GM12878 (cell line): ENCODE data around the gene DGAT2.

Experiments
- CTCF ChIP-seq, 3 experiments: IDR thresholded peaks in 2 of 3; conservative IDR thresholded peaks in 1 of 3; 2 replicates each; pipeline ENCODE4 v1.5.1; 2011; ENCODE audit warnings: low read depth in 3 of 3, low read length in 3 of 3, mild to moderate bottlenecking in 3 of 3, control low read depth in 2 of 3, moderate library complexity in 2 of 3, inconsistent platforms in 1 of 3, mixed read lengths in 1 of 3; ENCODE audit not compliant: control insufficient read depth in 2 of 3, insufficient read depth in 1 of 3; ENCODE audit errors: extremely low read depth in 1 of 3
- EZH2 ChIP-seq: IDR thresholded peaks from 2 replicates; pipeline ENCODE4 v1.6.1; 2012; ENCODE audit warnings: low read depth, mild to moderate bottlenecking, control low read depth, inconsistent platforms, low read length, borderline replicate concordance; ENCODE audit not compliant: control insufficient read depth
- FOXK2 ChIP-seq: fragments of 450-650 bp; IDR thresholded peaks from 2 replicates; pipeline ENCODE4 v1.6.1; 2017; ENCODE audit warnings: mild to moderate bottlenecking, moderate library complexity
- NRF1 ChIP-seq: conservative IDR thresholded peaks from 2 replicates; pipeline ENCODE4 v1.6.1; 2011; ENCODE audit warnings: mild to moderate bottlenecking, low read depth, low read length, improper control_type of control experiment
- PKNOX1 ChIP-seq: fragments of 450-650 bp; IDR thresholded peaks from 2 replicates; pipeline ENCODE4 v1.6.1; 2016; ENCODE audit warnings: mild to moderate bottlenecking
- POLR2A ChIP-seq: IDR thresholded peaks from 2 replicates; pipeline ENCODE4 v1.6.1; 2011; ENCODE audit warnings: low read depth, mild to moderate bottlenecking, low read length
- RAD21 ChIP-seq: IDR thresholded peaks from 2 replicates; pipeline ENCODE4 v1.6.1; 2011; ENCODE audit warnings: mild to moderate bottlenecking, low read depth, low read length, moderate library complexity; ENCODE audit not compliant: insufficient read depth
- REST ChIP-seq: IDR thresholded peaks from 2 replicates; pipeline ENCODE4 v1.6.1; 2012; ENCODE audit warnings: mild to moderate bottlenecking, low read depth, low read length
- SUZ12 ChIP-seq: fragments of 200-600 bp; sonication (generic); IDR thresholded peaks from one replicate; pipeline ENCODE4 v1.6.1; 2018; ENCODE audit warnings: antibody characterized with exemption, mild to moderate bottlenecking; ENCODE audit not compliant: unreplicated experiment
- TAF1 ChIP-seq: IDR thresholded peaks from 2 replicates; pipeline ENCODE4 v1.6.1; 2011; ENCODE audit warnings: mild to moderate bottlenecking, low read depth, low read length, borderline replicate concordance
- TCF7 ChIP-seq: IDR thresholded peaks from 2 replicates; pipeline ENCODE4 v1.6.1; 2014; ENCODE audit warnings: antibody characterized with exemption, borderline replicate concordance
- ZNF592 ChIP-seq: fragments of 450-650 bp; IDR thresholded peaks from 2 replicates; pipeline ENCODE4 v1.6.1; 2017; ENCODE audit warnings: mild to moderate bottlenecking, moderate library complexity

- TF ChIP-seq POLR2A (no peak), REST (no peak), EZH2 (no peak), CTCF (IDR thresholded peaks at IDR 0.05 in 2 of 3, conservative IDR thresholded peaks at IDR 0.05 in 1 of 3; ENCODE audit: control insufficient read depth in 2 of 3, extremely low read depth in 1 of 3, insufficient read depth in 1 of 3, low read depth in 3 of 3, low read length in 3 of 3) (no peak), RAD21 (no peak), ZNF592 (no peak), TAF1 (no peak), NRF1 (no peak), SUZ12 (no peak), TCF7 (no peak), FOXK2 (no peak), PKNOX1 (no peak)
These were observed 10.9 kb upstream of the DGAT2 start for GRCh38 chr11:75757651-75758050.
